ENCODE results near the gene MAP3K13. TPM values are rescaled to one million over a fixed set of nuclear protein-coding genes. Genes with fewer than 3 reads are reported as not detected.
"Not testable (repeated sequence)": the region's sequence is repeated elsewhere in the genome, so short reads cannot be mapped to it uniquely, and the experiment has no call there.

MAP3K13 gene
- total RNA-seq, 1 donor from 2014 or later, result 21.6 TPM

DNA sequence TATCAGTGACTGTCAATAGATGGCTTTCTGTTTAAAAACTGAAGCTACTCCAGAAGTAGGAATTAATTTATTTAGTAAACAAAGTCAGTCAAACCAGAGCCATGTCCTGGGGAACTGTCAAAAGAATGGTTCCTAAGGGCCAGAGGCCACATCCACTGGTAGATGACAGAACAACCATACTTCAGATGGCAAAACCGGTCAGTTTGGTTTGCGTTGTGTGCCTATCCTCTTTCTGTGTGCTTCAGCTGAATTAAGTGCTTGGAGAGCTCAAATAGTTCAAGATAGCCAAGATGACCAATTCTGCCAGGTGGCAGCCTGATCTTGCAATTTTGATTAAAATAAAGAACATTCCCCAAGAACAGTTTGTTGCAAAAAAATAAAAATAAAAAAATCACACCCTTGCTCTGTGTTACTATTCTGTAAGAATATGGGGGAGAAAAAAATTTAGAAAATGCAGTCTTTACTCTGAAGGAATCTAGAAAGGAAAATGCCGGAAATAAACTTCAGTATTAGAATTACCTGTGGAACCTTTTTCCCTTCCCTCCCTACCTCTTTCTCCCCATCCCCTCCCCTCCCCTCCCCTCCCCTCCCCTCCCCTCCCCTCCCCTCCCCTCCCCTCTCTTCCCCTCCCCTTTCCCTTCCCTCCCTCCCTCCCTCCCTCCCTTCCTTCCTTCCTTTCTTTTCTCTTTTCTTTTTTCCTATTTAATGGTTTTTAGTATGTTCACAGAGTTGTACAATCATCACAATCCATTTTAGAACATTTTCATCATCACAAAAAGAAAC lies 2.5 kb downstream of the MAP3K13 start:
- Histone ChIP-seq H3K9me3 (ENCODE audit: insufficient read depth, low read depth, low read length) (no peaks in the 10 kb centered on the region), H3K27me3 (ENCODE audit: insufficient read depth, low read length) (no peaks in the 10 kb centered on the region), H2AFZ (ENCODE audit: low read depth, low read length) (no peak overlapping the region), H3K79me2 (ENCODE audit: insufficient read depth, low read length) (no peaks in the 10 kb centered on the region), H3K36me3 (ENCODE audit: insufficient read depth, low read length) (no peaks in the 10 kb centered on the region), H3K4me2 (ENCODE audit: low read length) (no peak overlapping the region), H3K4me3 (ENCODE audit: insufficient read depth, low read depth, low read length) (no peak overlapping the region), H3K9ac (ENCODE audit: low read length) (no peak overlapping the region), H3K4me1 (ENCODE audit: insufficient read depth, low read length) (peaks cover 7% of the 10 kb centered on the region), H4K20me1 (ENCODE audit: insufficient read depth, low read length) (no peaks in the 10 kb centered on the region), H3K27ac (ENCODE audit: low read depth, low read length) (no peak overlapping the region)
- TF ChIP-seq, protein P1, sequence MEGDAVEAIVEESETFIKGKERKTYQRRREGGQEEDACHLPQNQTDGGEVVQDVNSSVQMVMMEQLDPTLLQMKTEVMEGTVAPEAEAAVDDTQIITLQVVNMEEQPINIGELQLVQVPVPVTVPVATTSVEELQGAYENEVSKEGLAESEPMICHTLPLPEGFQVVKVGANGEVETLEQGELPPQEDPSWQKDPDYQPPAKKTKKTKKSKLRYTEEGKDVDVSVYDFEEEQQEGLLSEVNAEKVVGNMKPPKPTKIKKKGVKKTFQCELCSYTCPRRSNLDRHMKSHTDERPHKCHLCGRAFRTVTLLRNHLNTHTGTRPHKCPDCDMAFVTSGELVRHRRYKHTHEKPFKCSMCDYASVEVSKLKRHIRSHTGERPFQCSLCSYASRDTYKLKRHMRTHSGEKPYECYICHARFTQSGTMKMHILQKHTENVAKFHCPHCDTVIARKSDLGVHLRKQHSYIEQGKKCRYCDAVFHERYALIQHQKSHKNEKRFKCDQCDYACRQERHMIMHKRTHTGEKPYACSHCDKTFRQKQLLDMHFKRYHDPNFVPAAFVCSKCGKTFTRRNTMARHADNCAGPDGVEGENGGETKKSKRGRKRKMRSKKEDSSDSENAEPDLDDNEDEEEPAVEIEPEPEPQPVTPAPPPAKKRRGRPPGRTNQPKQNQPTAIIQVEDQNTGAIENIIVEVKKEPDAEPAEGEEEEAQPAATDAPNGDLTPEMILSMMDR (IDR thresholded peaks at IDR 0.05; ENCODE audit: insufficient read depth, low read depth, low read length), result no peak
- no peak for TF ChIP-seq EZH2 (IDR thresholded peaks at IDR 0.05; ENCODE audit: insufficient read depth, low read length)
- Mint-ChIP-seq H3K4me3 (ENCODE audit: unreplicated experiment) (no peak overlapping the region), H3K4me1 (ENCODE audit: low read depth, unreplicated experiment) (peaks cover 7% of the 10 kb centered on the region), H3K36me3 (ENCODE audit: low read depth, unreplicated experiment) (peaks cover 2% of the 10 kb centered on the region), H3K27ac (ENCODE audit: unreplicated experiment) (no peak overlapping the region), H3K27me3 (ENCODE audit: low read depth, unreplicated experiment) (peaks cover 2% of the 10 kb centered on the region), H3K9me3 (ENCODE audit: unreplicated experiment) (no peaks in the 10 kb centered on the region)
- FAIRE-seq (no peak), DNase-seq (ENCODE audit: low read depth) (no peak)

DNA sequence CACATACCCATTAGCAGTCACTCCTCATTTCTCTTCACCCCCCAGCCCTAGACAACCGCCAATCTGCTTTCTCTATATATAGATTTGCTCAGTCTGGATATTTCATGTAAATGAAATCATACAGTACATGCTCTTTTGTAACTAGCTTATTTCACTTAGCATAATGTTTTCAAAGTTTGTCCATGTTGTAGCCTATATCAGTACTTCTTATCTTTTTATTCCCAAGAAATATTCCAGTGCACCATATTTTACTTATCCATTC lies 3.1 kb downstream of the MAP3K13 start:
- no peak overlapping the region for H3K27ac Mint-ChIP-seq (ENCODE audit: unreplicated experiment)
- FAIRE-seq, result no peak

DNA sequence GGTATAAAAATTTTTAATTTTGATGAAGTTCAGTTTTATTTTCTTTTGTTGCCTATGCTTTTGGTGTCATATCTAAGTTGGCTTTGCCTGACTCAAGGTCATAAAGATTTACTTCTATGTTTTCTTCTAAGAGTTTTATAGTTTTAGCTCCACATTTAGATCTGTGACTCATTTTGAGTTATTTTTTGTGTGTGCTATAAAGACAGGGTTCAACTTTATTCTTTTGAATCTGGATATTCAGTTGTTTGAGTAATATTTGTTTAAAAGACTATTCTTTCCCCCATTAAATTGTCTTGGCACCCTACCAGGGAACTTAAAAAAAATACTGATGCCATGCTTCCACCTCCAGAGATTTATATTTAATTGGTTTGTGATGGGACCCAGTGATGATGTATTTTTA lies 4.0 kb downstream of the MAP3K13 start:
- Histone ChIP-seq H3K9ac (ENCODE audit: low read length) (no peak overlapping the region), H3K9me3 (ENCODE audit: insufficient read depth, low read depth, low read length) (no peaks in the 10 kb centered on the region), H2AFZ (ENCODE audit: low read depth, low read length) (no peak overlapping the region), H3K36me3 (ENCODE audit: insufficient read depth, low read length) (no peaks in the 10 kb centered on the region), H3K4me2 (ENCODE audit: low read length) (no peak overlapping the region), H4K20me1 (ENCODE audit: insufficient read depth, low read length) (no peaks in the 10 kb centered on the region), H3K4me1 (ENCODE audit: insufficient read depth, low read length) (peaks cover 7% of the 10 kb centered on the region), H3K27ac (ENCODE audit: low read depth, low read length) (no peak overlapping the region), H3K4me3 (ENCODE audit: insufficient read depth, low read depth, low read length) (no peak overlapping the region), H3K27me3 (ENCODE audit: insufficient read depth, low read length) (no peaks in the 10 kb centered on the region), H3K79me2 (ENCODE audit: insufficient read depth, low read length) (no peaks in the 10 kb centered on the region)
- no peak overlapping the region for H3K4me3 Mint-ChIP-seq (ENCODE audit: unreplicated experiment)
- FAIRE-seq, result no peak
- DNase-seq (ENCODE audit: low read depth), result no peak
- peaks cover 2% of the 10 kb centered on the region for H3K27me3 Mint-ChIP-seq (ENCODE audit: low read depth, unreplicated experiment)
- peaks cover 7% of the 10 kb centered on the region for H3K4me1 Mint-ChIP-seq (ENCODE audit: low read depth, unreplicated experiment)
- H3K9me3 Mint-ChIP-seq (ENCODE audit: unreplicated experiment), result no peaks in the 10 kb centered on the region
- TF ChIP-seq, protein P1 (IDR thresholded peaks at IDR 0.05; ENCODE audit: insufficient read depth, low read depth, low read length), result no peak
- peaks cover 2% of the 10 kb centered on the region for H3K36me3 Mint-ChIP-seq (ENCODE audit: low read depth, unreplicated experiment)
- no peak overlapping the region for H3K27ac Mint-ChIP-seq (ENCODE audit: unreplicated experiment)

More for the DNA sequence above, 3.1 kb downstream of the MAP3K13 start:
- TF ChIP-seq, protein P1 (IDR thresholded peaks at IDR 0.05; ENCODE audit: insufficient read depth, low read depth, low read length), result no peak
- no peak for TF ChIP-seq EZH2 (IDR thresholded peaks at IDR 0.05; ENCODE audit: insufficient read depth, low read length)
- Mint-ChIP-seq H3K4me1 (ENCODE audit: low read depth, unreplicated experiment) (peaks cover 7% of the 10 kb centered on the region), H3K27me3 (ENCODE audit: low read depth, unreplicated experiment) (peaks cover 2% of the 10 kb centered on the region), H3K36me3 (ENCODE audit: low read depth, unreplicated experiment) (peaks cover 2% of the 10 kb centered on the region), H3K4me3 (ENCODE audit: unreplicated experiment) (no peak overlapping the region), H3K9me3 (ENCODE audit: unreplicated experiment) (no peaks in the 10 kb centered on the region)
- Histone ChIP-seq H3K4me1 (ENCODE audit: insufficient read depth, low read length) (peaks cover 7% of the 10 kb centered on the region), H3K4me3 (ENCODE audit: insufficient read depth, low read depth, low read length) (no peak overlapping the region), H2AFZ (ENCODE audit: low read depth, low read length) (no peak overlapping the region), H3K9me3 (ENCODE audit: insufficient read depth, low read depth, low read length) (no peaks in the 10 kb centered on the region), H4K20me1 (ENCODE audit: insufficient read depth, low read length) (no peaks in the 10 kb centered on the region), H3K27me3 (ENCODE audit: insufficient read depth, low read length) (no peaks in the 10 kb centered on the region), H3K9ac (ENCODE audit: low read length) (no peak overlapping the region), H3K4me2 (ENCODE audit: low read length) (no peak overlapping the region), H3K79me2 (ENCODE audit: insufficient read depth, low read length) (no peaks in the 10 kb centered on the region), H3K27ac (ENCODE audit: low read depth, low read length) (no peak overlapping the region), H3K36me3 (ENCODE audit: insufficient read depth, low read length) (no peaks in the 10 kb centered on the region)
- DNase-seq (ENCODE audit: low read depth), result no peak

DNA sequence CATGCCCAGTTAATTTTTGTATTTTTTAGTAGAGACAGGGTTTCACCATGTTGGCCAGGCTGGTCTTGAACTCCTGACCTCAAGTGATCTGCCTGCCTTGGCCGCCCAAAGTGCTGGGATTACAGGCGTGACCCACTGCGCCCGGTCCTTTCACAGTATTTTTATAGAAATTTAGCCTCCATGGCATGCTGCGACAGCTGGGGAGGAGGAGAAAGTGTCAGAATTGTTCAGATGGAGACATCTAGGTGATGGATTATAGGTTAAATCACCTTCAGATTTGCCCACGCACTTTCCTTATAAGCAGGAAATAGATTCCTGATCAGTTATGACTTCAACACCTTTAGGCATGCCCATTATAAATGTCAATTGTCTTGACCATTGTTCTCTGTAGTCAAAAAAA lies 7.4 kb downstream of the MAP3K13 start:
- H3K27me3 ChIP-seq (ENCODE audit: insufficient read depth, low read length); H3K9me3 ChIP-seq (ENCODE audit: insufficient read depth, low read depth, low read length); H3K4me3 Mint-ChIP-seq (ENCODE audit: unreplicated experiment); H3K4me1 ChIP-seq (ENCODE audit: insufficient read depth, low read length); DNase-seq (ENCODE audit: low read depth); H3K4me1 Mint-ChIP-seq (ENCODE audit: low read depth, unreplicated experiment); H3K9ac ChIP-seq (ENCODE audit: low read length); H3K4me3 ChIP-seq (ENCODE audit: insufficient read depth, low read depth, low read length); H3K4me2 ChIP-seq (ENCODE audit: low read length); H3K27me3 Mint-ChIP-seq (ENCODE audit: low read depth, unreplicated experiment); FAIRE-seq; H3K36me3 ChIP-seq (ENCODE audit: insufficient read depth, low read length); H2AFZ ChIP-seq (ENCODE audit: low read depth, low read length); H3K36me3 Mint-ChIP-seq (ENCODE audit: low read depth, unreplicated experiment); H3K9me3 Mint-ChIP-seq (ENCODE audit: unreplicated experiment); H3K79me2 ChIP-seq (ENCODE audit: insufficient read depth, low read length); H3K27ac Mint-ChIP-seq (ENCODE audit: unreplicated experiment); H4K20me1 ChIP-seq (ENCODE audit: insufficient read depth, low read length); H3K27ac ChIP-seq (ENCODE audit: low read depth, low read length): not testable (repeated sequence)

All from astrocyte (in vitro differentiated cells and primary cell).